ENCODE results near the gene IFT25.

IFT25 gene

GRCh38 chr1:53948291-53948690 lies 2.8 kb upstream of the IFT25 start:
- Histone ChIP-seq H3K4me1 (peaks cover 30% of the 10 kb centered on the region), H3K9me3 (no peaks in the 10 kb centered on the region), H3K36me3 (replicated peaks) (peaks cover 14% of the 10 kb centered on the region), H3K4me3 (no peak overlapping the region), H3K27me3 (ENCODE audit: low read depth) (no peaks in the 10 kb centered on the region)
- in situ Hi-C loops (cut with MboI; ENCODE audit: low sequenced_read_pairs) = no loop called here
- no peak for DNase-seq (ENCODE audit: low spot score in 2 of 2)

DNA sequence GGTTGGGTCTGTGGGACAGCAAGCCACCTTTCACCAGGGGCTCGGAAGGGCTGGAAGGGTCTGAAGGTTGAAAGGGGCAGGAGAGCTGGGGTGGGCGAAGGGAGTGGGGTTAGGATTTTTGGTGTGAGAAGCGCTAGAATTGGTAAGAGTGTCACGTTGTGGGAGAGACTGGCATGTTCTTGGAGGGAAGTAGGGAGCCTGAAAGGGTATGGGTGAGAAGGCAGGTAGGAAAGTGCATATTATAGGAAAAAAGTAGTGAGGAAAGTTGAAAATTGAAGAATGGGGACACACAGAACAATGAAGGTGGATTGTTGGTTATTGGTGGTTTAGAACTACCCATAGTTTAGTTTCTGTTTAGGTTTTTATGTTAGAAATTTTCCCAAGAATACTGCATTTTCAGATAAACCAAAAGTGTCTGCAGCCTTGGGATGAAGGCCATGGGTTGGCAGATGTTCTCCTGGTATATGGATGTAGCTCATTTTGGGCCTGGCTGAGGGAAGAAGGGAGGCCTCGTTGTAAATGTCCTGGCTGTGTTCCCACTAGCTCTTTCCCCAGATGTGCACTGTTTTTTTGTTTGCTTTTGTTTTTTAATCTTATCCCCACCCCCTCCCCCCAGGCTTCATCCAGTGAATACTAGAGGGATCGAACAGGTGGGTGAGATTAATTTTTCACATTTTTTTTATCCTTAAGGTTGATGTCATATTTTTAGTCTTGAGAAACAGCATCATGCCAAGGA lies 1.8 kb upstream of the IFT25 start:
- Histone ChIP-seq H3K9me3 (no peaks in the 10 kb centered on the region), H3K27me3 (ENCODE audit: low read depth) (no peaks in the 10 kb centered on the region), H3K4me3 (peak overlapping the region; percentile 91), H3K4me1 (peaks cover 30% of the 10 kb centered on the region), H3K36me3 (replicated peaks) (peaks cover 6% of the 10 kb centered on the region)
- in situ Hi-C loops (cut with MboI; ENCODE audit: low sequenced_read_pairs) = no loop called here
- no peak for DNase-seq (ENCODE audit: low spot score in 2 of 2)

DNA sequence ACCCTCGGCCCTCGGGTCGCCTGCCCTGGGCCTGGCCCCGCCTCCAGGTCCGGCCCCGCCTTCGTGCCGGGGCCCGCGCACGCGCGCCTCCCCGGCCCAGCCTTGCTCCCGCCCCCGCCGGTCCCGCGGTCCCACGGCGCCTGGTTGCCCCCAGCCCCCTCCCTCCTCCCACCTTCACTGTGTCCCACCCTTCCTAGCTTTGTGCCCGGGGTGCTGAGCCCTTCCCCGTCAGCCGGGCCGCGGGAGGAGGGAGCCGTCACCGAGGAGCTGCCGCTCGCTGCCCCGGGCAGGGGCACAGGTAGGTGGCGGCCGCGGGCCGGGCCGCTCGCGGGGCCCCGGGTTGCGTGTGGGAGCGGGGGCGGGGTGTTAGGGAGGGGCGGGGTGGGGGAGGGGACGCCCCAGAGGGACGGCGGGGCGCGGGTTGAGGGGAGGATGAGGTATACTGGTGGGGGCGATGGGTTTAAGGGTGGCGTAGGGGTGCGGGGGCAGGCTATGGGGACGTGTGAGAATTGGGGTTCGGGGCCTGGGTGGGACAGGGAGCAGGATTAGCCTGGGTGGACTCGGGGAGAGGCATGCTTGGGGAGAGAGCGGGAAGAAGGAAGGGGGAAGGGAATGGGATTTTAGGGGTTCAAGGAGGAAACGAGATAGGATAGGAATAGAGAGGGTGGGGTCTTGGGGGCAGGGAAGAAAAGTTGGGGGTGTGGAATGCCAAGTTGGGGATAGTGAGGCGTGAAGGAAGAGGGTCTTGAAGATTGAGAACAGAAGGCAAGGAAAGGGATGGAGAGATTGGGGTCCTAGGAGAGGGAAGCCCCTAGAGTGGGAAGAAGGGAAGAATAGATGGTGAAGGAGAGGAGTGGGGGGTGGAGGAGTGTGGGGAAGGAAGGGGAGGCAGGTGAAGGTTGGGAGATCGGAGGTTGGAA lies 1.0 kb upstream of the IFT25 start, which contains the start of gene LRRC42:
LRRC42 (plus strand) TSS at position 99 of the 920 bp plus-strand sequence. CDS start 5,650 bp downstream, outside the sequence.
- H3K4me1 ChIP-seq = peaks cover 30% of the 10 kb centered on the region
- no peaks in the 10 kb centered on the region for H3K27me3 ChIP-seq (ENCODE audit: low read depth)
- in situ Hi-C loops (cut with MboI; ENCODE audit: low sequenced_read_pairs) = no loop called here
- H3K36me3 ChIP-seq (replicated peaks) = no peaks in the 10 kb centered on the region; the same call in 1 of the 2 replicates
- H3K4me3 ChIP-seq = peak within 1 kb of the TSS; percentile 91
- H3K9me3 ChIP-seq = no peaks in the 10 kb centered on the region
- no peak for DNase-seq (ENCODE audit: low spot score in 2 of 2)

GRCh38 chr1:53945183-53945432 lies 391 bp downstream of the IFT25 start:
- H3K4me3 ChIP-seq = peak overlapping the region; percentile 91
- no peaks in the 10 kb centered on the region; the same call in 1 of the 2 replicates for H3K36me3 ChIP-seq (replicated peaks)
- in situ Hi-C loops (cut with MboI; ENCODE audit: low sequenced_read_pairs) = no loop called here
- DNase-seq (ENCODE audit: low spot score in 2 of 2) = peak in 1 of 2 experiments; percentile 44
- no peaks in the 10 kb centered on the region for H3K9me3 ChIP-seq
- H3K27me3 ChIP-seq (ENCODE audit: low read depth) = no peaks in the 10 kb centered on the region
- peaks cover 19% of the 10 kb centered on the region for H3K4me1 ChIP-seq

DNA sequence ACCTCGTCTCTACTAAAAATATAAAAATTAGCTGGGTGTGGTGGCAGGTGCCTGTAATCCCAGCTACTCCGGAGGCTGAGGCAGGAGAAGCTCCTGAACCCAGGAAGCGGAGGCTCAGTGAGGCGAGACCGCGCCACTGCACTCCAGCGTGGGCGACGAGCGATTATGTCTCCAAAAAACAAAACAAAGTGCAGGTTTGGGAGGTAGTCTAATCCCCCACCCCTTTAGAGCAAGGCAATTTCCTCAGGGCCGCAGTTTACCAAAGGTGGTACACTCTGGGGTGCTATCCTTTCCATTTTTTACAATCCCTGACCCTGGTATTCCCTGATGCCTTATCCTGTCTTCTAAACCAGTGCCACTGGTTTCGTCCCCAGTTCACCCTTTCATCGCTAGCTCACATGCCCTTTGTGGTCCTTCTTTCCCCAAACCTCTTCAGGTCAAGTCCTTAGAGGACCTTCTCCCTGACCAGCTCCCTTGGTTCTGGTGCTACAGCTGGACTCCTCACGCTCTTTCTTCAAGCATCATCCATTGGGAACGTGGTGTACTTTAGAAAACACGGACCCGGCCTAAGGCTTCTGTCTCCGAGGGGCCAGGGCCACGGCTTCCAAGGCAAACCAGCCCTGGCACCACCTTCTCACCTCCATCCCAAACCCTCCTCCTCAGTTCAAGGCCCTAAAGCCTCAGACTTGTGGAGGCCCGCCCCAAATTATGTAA lies 873 bp downstream of the IFT25 start:
- peaks cover 19% of the 10 kb centered on the region for H3K4me1 ChIP-seq

GRCh38 chr1:53943490-53944043 lies 1.9 kb downstream of the IFT25 start:
- in situ Hi-C loops (cut with MboI; ENCODE audit: low sequenced_read_pairs) = no loop called here
- Histone ChIP-seq H3K36me3 (replicated peaks) (no peaks in the 10 kb centered on the region), H3K27me3 (ENCODE audit: low read depth) (no peaks in the 10 kb centered on the region), H3K4me3 (no peak overlapping the region), H3K9me3 (no peaks in the 10 kb centered on the region), H3K4me1 (peaks cover 17% of the 10 kb centered on the region)
- DNase-seq (ENCODE audit: low spot score in 2 of 2) = no peak

More for the DNA sequence above, 873 bp downstream of the IFT25 start:
- H3K4me3 ChIP-seq = peak overlapping the region; percentile 91
- DNase-seq (ENCODE audit: low spot score in 2 of 2) = peak in 1 of 2 experiments; percentile 25
- in situ Hi-C loops (cut with MboI; ENCODE audit: low sequenced_read_pairs) = no loop called here
- no peaks in the 10 kb centered on the region for H3K9me3 ChIP-seq
- H3K27me3 ChIP-seq (ENCODE audit: low read depth) = no peaks in the 10 kb centered on the region
- no peaks in the 10 kb centered on the region; the same call in 1 of the 2 replicates for H3K36me3 ChIP-seq (replicated peaks)

- no peaks in the 10 kb centered on the region for H3K9me3 ChIP-seq
- H3K4me1 ChIP-seq = peaks cover 14% of the 10 kb centered on the region
- no peaks in the 10 kb centered on the region for H3K36me3 ChIP-seq (replicated peaks)
- H3K4me3 ChIP-seq = no peak overlapping the region
- no peak for DNase-seq (ENCODE audit: low spot score in 2 of 2)
- in situ Hi-C loops (cut with MboI; ENCODE audit: low sequenced_read_pairs) = no loop called here
- no peaks in the 10 kb centered on the region for H3K27me3 ChIP-seq (ENCODE audit: low read depth)
Measured at GRCh38 chr1:53943090-53943489, 2.4 kb downstream of the IFT25 start.

GRCh38 chr1:53942127-53942957 lies 3.2 kb downstream of the IFT25 start:
- no peaks in the 10 kb centered on the region for H3K27me3 ChIP-seq (ENCODE audit: low read depth)
- H3K4me3 ChIP-seq = no peak overlapping the region
- in situ Hi-C loops (cut with MboI; ENCODE audit: low sequenced_read_pairs) = no loop called here
- H3K4me1 ChIP-seq = peaks cover 9% of the 10 kb centered on the region
- no peaks in the 10 kb centered on the region for H3K9me3 ChIP-seq
- H3K36me3 ChIP-seq (replicated peaks) = no peaks in the 10 kb centered on the region
- DNase-seq (ENCODE audit: low spot score in 2 of 2) = no peak

DNA sequence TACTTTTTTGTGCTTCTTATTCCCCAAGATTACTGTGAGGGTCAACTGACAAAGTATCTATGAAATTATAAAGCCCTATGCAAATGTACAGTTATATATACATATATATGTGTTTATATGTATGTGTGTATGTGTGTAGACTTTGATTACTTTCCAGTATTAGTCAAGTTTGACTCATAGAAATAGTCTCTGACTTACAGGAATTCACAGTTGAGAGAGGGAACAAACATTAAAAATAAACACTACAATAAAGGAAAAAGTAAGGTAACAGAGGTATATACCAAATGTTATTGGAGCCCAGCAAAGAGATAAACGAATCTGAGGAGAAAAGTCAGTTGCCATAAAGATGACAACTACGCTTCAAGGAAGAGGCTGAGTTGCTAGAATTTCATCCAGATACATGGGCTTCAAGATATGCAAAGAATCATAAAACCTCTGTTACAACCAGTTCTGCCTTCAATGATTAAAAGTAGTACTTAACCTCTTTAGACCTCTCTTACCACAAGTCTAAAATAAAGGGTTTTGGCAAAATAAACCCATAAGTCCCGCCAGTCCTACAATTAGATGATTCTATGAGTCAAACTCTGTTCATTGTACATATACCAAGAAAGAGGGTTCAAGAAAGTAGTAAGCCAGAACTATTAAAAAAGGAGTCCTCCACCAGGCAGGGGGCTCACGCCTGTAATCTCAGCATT lies 7.2 kb downstream of the IFT25 start:
- Histone ChIP-seq H3K36me3 (replicated peaks) (no peaks in the 10 kb centered on the region), H3K27me3 (ENCODE audit: low read depth) (no peaks in the 10 kb centered on the region), H3K9me3 (no peaks in the 10 kb centered on the region), H3K4me1 (no peaks in the 10 kb centered on the region), H3K4me3 (no peak overlapping the region)
- in situ Hi-C loops (cut with MboI; ENCODE audit: low sequenced_read_pairs) = no loop called here
- no peak for DNase-seq (ENCODE audit: low spot score in 2 of 2)

GRCh38 chr1:53936430-53936829 lies 9.1 kb downstream of the IFT25 start:
- no peaks in the 10 kb centered on the region for H3K27me3 ChIP-seq (ENCODE audit: low read depth)
- no peaks in the 10 kb centered on the region for H3K4me1 ChIP-seq
- in situ Hi-C loops (cut with MboI; ENCODE audit: low sequenced_read_pairs) = no loop called here
- H3K36me3 ChIP-seq (replicated peaks) = no peaks in the 10 kb centered on the region
- no peak overlapping the region for H3K4me3 ChIP-seq
- no peak for DNase-seq (ENCODE audit: low spot score in 2 of 2)
- H3K9me3 ChIP-seq = no peaks in the 10 kb centered on the region

- no peak for DNase-seq (ENCODE audit: low spot score in 2 of 2)
- H3K4me3 ChIP-seq = no peak overlapping the region
- in situ Hi-C loops (cut with MboI; ENCODE audit: low sequenced_read_pairs) = no loop called here
- H3K36me3 ChIP-seq (replicated peaks) = no peaks in the 10 kb centered on the region
- no peaks in the 10 kb centered on the region; the same call in 1 of the 2 replicates for H3K4me1 ChIP-seq
- H3K9me3 ChIP-seq = peaks cover 3% of the 10 kb centered on the region; the same call in 1 of the 2 replicates
- no peaks in the 10 kb centered on the region for H3K27me3 ChIP-seq (ENCODE audit: low read depth)
Measured at GRCh38 chr1:53934170-53934765, 11.2 kb downstream of the IFT25 start.

DNA sequence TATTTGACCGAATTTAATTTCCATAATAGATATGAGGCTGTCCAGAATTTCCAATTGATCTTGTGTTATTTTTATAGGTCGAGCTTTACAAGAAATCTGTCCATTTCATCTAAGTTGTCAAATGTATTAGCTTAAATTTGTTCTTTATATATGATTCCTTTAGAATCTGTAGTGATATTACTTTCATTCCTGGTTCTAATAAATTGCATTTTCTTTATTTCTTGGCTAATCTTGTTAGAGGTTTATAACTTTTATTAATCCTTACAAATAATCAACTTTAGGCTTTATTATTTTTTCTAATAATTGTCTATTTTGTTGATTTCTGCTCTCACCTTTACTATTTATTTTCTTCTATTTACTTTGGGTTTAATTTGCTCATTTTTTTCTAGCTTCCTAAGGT lies 14.0 kb downstream of the IFT25 start:
- H3K4me1 ChIP-seq = no peaks in the 10 kb centered on the region; the same call in 1 of the 2 replicates
- peaks cover 3% of the 10 kb centered on the region; the same call in 1 of the 2 replicates for H3K9me3 ChIP-seq
- no peak for DNase-seq (ENCODE audit: low spot score in 2 of 2)
- H3K36me3 ChIP-seq (replicated peaks) = peaks cover 8% of the 10 kb centered on the region
- H3K27me3 ChIP-seq (ENCODE audit: low read depth) = no peaks in the 10 kb centered on the region
- in situ Hi-C loops (cut with MboI; ENCODE audit: low sequenced_read_pairs) = no loop called here
- H3K4me3 ChIP-seq = no peak overlapping the region
